Measurements from ENCODE around the gene MAP3K9.
"Not testable (repeated sequence)": the region's sequence is repeated elsewhere in the genome, so short reads cannot be mapped to it uniquely, and the experiment has no call there.

GRCh38 chr14:70853658-70854057, 44.3 kb upstream of the MAP3K9 start:
- TF ChIP-seq POLR2AphosphoS5 (IDR thresholded peaks at IDR 0.05; ENCODE audit: low read depth, low read length); ATF2 (IDR thresholded peaks at IDR 0.05; ENCODE audit: low read length); RAD21 (IDR thresholded peaks at IDR 0.05 in 1 of 2, conservative IDR thresholded peaks at IDR 0.05 in 1 of 2; ENCODE audit: low read depth in 2 of 2, low read length in 2 of 2); CHD7 (IDR thresholded peaks at IDR 0.05; ENCODE audit: insufficient replicate concordance, low read length); YY1 (IDR thresholded peaks at IDR 0.05; ENCODE audit: low read depth, low read length); POLR2A (IDR thresholded peaks at IDR 0.05; ENCODE audit: control extremely low read depth in 1 of 2, low read depth in 2 of 2, low read length in 2 of 2); ZNF274 (IDR thresholded peaks at IDR 0.05; ENCODE audit: borderline replicate concordance, extremely low read depth, low read length); EZH2 (IDR thresholded peaks at IDR 0.05; ENCODE audit: low read depth, low read length, severe bottlenecking): not testable (repeated sequence)
- TF ChIP-seq, protein P1, sequence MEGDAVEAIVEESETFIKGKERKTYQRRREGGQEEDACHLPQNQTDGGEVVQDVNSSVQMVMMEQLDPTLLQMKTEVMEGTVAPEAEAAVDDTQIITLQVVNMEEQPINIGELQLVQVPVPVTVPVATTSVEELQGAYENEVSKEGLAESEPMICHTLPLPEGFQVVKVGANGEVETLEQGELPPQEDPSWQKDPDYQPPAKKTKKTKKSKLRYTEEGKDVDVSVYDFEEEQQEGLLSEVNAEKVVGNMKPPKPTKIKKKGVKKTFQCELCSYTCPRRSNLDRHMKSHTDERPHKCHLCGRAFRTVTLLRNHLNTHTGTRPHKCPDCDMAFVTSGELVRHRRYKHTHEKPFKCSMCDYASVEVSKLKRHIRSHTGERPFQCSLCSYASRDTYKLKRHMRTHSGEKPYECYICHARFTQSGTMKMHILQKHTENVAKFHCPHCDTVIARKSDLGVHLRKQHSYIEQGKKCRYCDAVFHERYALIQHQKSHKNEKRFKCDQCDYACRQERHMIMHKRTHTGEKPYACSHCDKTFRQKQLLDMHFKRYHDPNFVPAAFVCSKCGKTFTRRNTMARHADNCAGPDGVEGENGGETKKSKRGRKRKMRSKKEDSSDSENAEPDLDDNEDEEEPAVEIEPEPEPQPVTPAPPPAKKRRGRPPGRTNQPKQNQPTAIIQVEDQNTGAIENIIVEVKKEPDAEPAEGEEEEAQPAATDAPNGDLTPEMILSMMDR (IDR thresholded peaks at IDR 0.05; ENCODE audit: control extremely low read depth in 1 of 3, insufficient read depth in 1 of 3, low read depth in 1 of 3, low read length in 3 of 3): not testable (repeated sequence)

Measured in H1 (cell line).